H1 (cell line): ENCODE results near the gene PPFIA4. TPM values are rescaled to one million over a fixed set of nuclear protein-coding genes. Genes with fewer than 3 reads are reported as not detected.

Source experiments
- ASH2L ChIP-seq: fragments of 200-600, 300-600 bp; sonication (generic); IDR thresholded peaks from one replicate; pipeline ENCODE4 v1.7.1; 2017; ENCODE audit warnings: low read length
- GABPA ChIP-seq: IDR thresholded peaks from 2 replicates; pipeline ENCODE4 v1.6.1; 2011; ENCODE audit warnings: mild to moderate bottlenecking, low read length, moderate library complexity, borderline replicate concordance; ENCODE audit not compliant: insufficient read depth
- JUN ChIP-seq: IDR thresholded peaks from 2 replicates; pipeline ENCODE4 v1.6.1; 2011; ENCODE audit warnings: low read depth, mild to moderate bottlenecking, improper control_type of control experiment, low read length
- TEAD4 ChIP-seq: IDR thresholded peaks from 2 replicates; pipeline ENCODE4 v1.6.1; 2012; ENCODE audit warnings: low read depth, low read length, inconsistent platforms, mixed read lengths
- polyA plus RNA-seq, 7 experiments: library from polyadenylated mRNA; depleted of rRNA in 3 of 7; stranded (reverse) in 5 of 7; unstranded in 2 of 7; fragments of >200 nt in 5 of 7; fragments of 200-250 nt in 2 of 7; gene quantifications; 1 replicate in 5 of 7; 2 replicates in 1 of 7; 4 replicates in 1 of 7; pipeline versions ENCODE4 v1.2.1 to v1.2.3, GENCODE V29; 2011 to 2013; ENCODE audit warnings: missing spikeins in 2 of 7, mixed read lengths in 2 of 7
- total RNA-seq: library from RNA; stranded (reverse); fragmentation: NEBNext Ultra II Directional; extraction: Animal tissue kit (Norgen Biotek cat#: 25700); gene quantifications from 2 replicates; pipeline ENCODE4 v1.2.1, GENCODE V29; 2021

PPFIA4 gene
- total and polyA plus RNA-seq, 2 of the 8 experiments (the other 6 are each of a cell fraction or from before 2014, with no cell fraction given): 9.0 to 9.9 TPM

- TF ChIP-seq TEAD4 (no peak), JUN (no peak), GABPA (no peak), ASH2L (no peak)
These were observed 17.1 kb upstream of the PPFIA4 start (continued) for GRCh38 chr1:203009185-203009584.
